ENCODE measurements around the gene PRKRIP1.
"Not testable (repeated sequence)": the region's sequence is repeated elsewhere in the genome, so short reads cannot be mapped to it uniquely, and the experiment has no call there.

The PRKRIP1 gene

DNA sequence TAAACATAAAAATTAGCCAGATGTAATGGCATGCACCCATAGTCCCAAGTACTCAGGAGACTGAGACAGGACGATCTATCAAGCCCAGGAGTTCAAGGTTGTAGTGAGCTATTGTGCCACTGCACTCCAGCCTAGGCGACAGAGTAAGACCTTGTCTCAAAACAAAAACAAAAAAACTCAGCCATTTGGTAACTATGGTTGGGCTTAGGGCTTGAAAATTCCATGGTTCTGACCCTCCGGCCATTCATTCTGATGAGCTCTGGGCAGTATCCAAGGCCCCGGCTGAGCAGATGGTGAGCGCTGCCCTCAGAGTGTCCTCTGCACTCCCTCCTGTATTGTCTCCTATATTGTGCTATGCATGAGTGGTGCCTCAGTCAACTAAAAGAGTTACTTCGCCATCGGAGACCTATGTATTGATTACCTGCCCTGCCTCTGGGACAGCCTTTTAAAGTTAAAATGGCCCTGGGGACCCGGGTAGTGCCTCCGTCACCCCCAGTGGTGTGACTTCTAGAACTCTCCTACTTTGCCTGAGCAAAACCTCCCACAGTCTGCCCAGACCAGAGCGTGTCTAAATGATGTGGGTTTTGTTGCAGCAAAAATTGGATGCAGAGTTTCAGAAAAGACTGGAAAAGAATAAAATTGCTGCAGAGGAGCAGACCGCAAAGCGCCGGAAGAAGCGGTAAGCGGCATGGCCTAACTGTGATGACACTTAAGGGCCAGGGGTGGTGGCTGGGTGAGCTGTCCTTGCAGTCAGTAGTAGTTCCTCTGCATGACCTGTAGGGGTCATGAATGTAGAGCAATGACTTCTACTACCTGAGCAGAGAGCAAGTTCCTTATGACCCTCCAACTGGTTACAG is 8.1 kb downstream of the PRKRIP1 start:
- DNase-seq, result peak; percentile 53

DNA sequence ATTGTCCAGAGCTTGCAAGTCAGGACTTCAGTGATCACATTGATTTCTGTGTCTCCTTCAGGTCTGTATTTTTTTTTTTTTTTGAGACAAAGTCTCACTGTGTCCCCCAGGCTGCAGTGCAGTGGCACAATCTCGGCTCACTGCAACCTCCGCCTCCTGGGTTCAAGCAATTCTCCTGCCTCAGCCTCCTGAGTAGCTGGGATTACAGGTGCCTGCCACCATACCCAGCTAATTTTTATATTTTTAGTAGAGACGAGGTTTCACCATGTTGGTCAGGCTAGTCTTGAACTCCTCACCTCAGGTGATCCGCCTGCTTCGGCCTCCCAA is 8.7 kb downstream of the PRKRIP1 start:
- DNase-seq, result not testable (repeated sequence)

DNA sequence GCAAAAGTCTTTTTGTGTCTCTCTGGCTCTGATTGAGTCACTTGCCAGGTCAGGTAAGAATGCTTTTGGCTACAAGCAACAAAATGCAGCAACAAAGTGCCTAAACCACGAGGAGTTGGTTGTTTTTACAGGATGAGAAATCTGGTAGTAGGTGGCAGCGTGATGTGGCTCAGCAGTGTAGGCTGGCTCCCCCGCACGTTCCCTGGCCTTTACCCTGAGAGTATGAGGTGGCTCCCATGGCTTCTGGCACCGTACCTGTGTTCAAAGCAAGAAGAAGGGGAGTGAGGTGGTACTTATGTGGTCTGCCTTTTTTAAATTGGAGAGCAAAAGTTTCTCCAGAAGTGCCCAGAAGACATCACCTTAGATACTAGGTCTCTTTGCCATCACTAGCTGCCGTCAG is 11.7 kb downstream of the PRKRIP1 start:
- DNase-seq, result no peak

DNA sequence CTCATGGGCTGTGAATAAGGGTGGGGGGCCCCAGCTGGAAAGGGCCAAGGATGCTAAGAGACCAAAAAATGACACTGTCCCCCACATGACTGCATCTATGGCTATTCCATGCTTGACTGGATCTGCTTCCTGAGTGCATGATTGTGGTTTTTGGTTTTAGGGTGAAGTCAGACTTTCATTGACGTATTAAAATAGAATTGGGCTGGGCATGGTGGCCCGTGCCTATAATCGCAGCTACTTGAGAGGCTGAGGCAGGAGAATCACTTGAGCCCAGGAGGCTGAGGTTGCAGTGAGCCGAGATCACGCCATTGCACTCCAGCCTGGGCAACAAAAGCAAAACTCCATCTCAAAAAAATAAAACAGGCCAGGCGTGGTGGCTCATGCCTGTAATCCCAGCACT is 12.4 kb downstream of the PRKRIP1 start:
- DNase-seq, result not testable (repeated sequence)

DNA sequence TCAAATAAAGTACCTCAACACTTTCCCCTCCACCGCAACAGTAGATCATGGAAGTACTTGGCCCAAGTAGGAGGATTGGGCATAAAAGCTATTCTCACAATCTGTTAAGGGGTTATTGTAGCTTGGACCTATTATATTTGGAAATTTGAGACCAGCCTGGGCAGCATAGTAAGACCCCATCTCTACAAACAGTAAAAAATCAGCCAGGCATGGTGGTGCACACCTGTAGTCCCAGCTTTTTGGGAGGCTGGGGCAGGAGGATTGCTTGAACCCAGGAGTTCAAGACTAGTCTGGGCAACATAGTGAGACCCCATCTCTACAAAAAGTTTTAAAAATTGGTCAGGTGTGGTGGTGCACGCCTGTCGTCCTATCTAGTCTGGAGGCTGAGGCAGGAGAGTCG is 13.2 kb downstream of the PRKRIP1 start:
- DNase-seq, result no peak

DNA sequence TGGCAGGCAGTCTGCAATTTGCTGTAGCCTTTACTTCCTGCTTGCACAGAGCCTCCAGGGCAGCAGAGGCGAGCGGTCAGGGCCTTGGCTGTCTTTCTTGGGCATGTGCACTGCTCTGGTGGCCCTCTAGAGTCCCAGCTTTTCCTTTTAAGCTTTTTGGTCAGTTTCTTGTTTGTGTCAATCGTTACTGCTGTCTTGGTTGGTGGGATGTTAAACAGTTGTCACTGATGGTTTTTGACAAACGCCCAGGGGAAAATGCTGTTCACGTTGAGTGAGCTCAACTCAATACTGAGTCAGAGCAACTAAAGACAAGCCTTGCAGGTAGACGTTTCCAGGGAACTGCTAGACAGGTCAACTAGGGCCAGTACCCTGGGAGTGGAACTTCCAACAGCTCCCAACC is 14.0 kb downstream of the PRKRIP1 start:
- no peak for DNase-seq

DNA sequence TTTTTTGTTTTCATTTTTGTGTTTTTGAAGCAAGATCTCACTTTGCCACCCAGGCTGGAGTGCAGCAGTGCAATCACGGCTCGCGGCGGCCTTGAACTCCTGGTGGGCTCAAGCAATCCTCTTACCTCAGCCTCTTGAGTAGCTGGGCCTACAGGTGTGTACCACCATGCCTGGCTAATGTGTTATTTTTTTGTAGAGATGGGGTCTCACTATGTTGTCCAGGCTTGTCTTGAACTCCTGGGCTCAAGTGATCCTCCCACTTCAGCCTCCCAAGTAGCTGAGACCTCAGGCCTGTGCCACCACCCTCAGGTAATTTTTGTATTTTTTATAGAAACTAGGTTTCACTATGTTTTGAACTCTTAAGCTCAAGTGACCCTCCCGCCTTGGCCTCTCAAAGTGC is 14.8 kb downstream of the PRKRIP1 start:
- DNase-seq, result no peak

DNA sequence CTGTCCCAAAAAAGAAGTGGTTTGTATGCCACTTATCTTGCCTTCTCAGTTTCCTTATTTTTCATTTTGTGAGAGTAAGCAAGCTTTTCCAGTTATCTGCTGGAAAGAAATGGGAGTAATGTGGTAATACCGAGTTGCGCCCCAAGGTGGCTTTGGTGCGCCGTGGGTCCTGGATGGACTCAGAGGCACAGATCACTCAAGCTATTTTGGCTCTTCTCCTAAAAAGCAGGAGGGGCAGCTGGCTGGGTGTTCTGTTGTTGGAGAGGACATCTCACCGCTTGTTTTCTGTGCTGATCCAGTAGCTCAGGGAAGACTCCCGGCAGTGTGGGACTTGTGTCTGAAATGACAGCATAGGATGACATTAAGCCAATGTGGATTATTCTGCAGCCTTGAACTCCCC is 16.4 kb downstream of the PRKRIP1 start:
- DNase-seq, result no peak

DNA sequence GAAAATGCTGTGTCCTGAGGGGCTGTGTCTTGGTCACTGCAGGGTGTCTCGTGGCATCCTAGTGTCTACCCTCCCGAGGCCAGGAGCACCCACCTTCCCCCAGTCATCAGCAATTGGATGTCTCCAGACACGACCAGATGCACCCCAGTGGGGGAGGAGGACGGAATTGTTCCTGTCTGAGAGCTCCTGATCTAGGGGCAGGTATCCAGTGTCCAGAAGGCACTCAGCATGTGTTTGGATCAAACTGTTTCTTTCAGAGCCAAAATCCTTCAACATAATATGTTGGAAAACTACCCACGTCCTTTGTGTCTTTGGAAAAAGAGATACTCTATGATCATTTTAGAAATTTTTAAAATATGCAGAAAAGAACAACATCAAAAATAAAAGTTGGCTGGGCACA is 16.9 kb downstream of the PRKRIP1 start:
- no peak for DNase-seq

DNA sequence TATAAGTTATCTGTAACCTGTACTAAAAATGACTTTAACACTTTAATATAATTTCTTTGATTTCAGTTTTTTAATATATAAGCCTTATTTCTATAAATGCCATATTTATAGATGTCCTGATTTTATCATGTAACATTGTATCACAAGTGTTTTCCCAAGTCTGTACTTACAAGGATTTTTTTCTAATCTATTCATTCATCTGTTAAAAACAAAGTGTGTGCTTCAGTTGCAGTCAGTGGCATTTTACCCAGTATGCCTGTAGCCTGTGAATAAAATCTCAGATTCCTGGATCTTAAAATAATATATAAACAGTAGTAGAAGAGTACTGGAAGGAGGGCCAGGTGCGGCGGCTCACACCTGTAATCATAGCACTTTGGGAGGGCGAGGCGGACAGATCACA is 17.4 kb downstream of the PRKRIP1 start:
- no peak for DNase-seq

DNA sequence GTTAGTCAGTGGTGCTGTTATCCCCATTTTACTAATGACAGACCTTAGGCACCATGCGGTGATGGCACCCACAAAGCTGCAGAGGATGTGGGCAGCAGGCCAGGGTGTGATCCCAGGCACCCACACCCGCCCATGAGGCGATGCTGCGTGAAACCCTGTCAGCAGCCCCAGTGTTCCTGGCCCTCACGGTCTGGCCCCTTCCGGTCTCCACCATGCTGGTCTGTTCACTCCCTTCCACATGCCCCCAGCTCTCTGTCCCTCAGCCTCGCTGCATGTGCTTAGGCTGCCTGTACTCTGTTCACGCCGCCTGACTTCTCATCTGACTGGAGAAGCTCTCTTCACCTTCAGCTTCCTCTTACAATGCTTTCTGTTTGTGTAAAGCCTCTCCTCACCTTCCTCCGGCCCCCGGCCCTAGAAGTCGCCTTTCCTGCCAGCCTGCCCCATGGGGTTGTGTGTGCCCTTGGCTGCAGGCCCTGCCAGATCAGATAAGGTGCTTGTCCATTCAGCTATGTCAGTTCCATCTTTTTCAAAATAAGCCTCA is 19.6 kb downstream of the PRKRIP1 start:
- DNase-seq, result no peak

DNA sequence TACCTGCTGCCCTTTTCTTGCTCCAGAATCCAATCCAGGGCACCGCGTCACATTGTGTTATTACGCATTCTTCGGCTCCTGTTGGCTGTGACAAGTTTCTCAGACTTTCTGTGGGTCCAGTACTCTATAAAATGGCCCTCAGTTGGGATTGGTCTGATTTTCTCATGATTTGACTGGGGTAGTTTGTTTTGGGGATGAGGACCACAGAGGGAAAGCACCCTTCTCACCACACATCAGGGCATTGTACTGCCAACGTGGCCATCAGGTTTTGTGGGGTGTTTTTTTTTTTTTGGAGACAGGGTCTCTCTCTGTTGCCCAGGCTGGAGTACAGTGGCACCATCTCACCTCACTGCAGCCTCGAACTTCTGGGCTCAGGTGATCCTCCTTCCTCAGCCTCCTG is 20.2 kb downstream of the PRKRIP1 start:
- DNase-seq, result no peak

DNA sequence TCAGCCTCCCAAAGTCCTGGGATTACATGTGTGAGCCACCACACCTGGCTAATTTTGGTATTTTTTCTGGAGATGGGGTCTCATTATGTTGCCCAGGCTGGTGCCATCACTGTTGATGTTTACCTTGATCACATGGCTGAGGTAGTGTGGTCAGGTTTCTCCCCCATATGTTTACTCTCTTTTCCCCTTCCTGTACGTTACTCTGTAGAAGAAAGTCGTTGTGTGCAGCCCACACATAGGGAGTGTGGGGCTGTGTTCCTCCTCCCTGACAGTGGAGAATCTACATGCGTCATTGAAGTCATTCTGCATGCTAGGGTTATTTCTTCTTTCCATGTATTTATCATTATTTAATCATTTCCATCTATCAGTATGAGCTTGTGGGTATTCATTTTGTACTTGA is 20.9 kb downstream of the PRKRIP1 start:
- DNase-seq, result no peak

DNA sequence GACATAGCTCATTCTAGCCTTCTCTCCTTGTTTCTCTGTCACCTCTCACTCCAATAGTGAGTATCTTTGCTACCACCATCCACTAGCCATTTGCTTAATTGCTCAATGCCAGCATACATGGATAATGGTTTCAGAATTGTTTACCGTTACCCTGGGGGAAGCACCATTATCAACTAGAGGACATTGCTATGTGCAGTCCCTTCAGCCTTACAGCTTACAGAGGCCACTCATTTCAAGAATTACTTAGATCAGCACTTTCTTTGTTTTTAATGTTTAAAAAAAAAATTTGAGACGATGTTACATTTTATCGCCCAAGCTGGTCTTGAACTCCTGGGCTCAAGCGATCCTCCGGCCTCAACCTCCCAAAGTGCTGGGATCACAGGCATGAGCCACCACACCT is 22.4 kb downstream of the PRKRIP1 start:
- no peak for DNase-seq

DNA sequence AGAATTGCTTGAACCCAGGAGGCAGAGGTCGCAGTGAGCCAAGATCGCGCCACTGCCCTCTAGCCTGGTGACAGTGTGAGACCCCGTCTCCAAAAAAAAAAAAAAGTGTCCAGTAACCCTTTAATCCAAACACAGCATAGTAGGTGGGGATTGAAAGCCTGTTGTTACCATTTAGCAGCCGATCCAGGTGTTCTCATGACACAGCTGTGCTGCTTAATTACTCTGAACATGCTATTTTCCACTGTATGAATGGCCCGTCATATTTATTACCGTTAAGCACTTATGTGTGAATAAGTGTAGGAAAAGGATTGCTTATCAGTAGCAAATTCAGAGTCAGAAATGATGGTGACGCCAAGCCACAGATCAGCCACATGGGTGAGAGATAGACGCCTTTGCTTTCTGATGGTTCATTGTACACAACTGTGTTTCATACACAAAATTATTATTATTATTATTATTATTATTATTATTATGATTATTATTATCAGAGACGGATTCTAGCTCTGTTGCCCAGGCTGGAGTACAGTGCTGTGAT is 25.6 kb downstream of the PRKRIP1 start:
- DNase-seq, result no peak

DNA sequence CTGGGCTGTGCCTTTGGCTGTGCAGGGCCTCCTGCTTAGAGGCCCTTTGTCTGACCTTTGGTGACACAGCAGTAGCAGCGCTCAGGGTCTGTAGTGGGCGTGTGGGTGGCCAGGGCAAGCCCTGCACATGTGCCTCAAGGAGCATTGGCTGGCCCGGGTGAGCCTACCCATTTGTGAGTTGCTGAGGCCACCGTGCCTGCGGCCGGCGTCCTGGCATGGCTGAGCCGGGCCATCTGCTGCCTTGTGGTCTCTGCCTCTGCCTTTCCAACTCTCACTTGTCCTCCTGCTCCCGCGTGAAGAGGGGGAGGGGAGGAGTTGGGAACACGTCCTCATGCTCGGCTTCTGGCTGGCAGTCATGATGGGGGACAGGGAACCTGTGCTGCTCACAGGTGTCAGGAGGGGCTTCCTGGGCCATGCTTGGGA is 28.0 kb downstream of the PRKRIP1 start:
- no peak for DNase-seq

DNA sequence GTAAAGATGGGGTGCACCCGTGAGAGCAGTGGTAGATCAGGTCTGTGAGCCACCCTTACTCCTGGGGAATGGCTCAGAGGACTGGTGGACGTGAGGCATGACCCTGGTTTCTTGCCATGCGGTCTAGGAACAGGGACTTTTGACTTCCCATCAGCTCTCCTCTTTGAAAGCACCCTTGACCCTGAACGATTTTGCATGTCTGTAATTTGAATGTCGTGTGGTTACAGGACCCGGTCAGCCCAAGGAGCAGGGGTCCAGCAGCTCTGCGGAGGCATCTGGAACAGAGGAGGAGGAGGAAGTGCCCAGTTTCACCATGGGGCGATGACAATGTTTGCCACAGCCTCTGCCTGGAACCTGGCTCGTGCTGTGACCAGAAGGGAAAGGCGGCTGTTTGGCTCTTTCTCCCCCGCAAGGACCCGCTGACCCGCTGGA is 28.6 kb downstream of the PRKRIP1 start:
- DNase-seq, result no peak

DNA sequence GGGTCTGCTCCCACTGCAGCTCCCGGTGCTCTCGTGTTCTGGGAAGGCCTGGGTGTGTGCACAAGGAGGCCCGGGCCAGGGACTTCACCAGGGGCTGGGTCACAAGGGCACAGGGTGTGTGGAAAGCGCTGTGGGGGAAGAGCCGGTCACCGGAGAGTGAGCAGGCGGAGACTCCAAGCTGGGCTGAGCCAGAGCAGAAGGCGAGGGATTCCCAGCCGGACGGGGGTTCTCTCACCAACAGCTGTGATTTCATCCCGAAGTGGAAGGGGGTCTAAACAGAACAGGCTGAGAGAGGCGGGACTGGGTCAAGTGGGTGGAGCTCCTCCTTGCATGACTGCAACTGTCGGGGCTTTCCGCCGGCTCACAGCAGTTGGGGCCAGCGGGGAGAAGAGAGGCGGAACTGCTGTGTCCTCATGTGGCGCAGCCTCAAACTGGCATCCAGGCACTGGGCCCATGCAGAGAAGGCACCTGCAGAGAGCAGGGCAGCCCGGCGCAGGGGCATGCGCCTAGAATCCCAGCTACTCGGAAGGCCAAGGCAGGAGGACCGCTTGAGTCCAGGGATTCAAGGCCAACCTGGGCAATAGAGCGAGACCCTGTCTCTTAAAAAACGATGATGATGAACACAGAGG is 29.6 kb downstream of the PRKRIP1 start:
- DNase-seq, result no peak

DNA sequence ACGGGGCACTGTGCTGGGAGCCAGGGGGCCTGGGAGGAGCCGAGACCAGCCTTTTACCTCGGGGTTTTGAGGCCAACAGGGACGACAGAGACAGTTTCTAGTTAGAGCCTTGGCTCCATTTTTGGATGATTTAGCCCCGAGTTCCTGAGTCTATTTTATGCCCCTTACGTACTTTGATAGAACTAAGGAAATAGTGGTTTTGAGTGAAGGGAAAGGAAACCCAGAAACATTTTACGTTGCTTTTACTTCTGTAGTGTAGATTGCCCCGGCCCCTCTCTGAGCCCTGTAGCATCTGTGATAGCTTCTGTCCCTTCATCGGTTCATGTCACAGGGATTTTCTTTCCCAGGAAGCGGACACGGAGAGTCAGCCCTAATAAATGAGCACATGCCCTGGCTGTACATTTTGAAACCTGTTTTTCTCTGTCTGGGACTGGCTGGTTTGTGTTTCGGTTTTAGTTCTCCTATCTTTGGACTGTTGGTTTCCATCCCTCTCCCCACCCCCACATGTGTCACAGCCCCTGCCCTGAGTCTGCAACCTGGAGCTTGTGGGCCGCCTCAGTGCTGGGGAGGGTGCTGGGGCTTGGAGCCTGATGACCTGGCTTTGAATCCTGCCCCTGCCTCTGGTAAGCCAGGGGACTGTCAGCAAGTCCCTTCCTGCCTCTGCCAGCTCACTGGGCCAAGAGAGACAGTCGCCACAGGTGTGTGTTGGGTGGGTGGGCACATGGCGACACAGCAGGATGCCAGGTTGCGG is 30.3 kb downstream of the PRKRIP1 start:
- DNase-seq, result no peak

DNA sequence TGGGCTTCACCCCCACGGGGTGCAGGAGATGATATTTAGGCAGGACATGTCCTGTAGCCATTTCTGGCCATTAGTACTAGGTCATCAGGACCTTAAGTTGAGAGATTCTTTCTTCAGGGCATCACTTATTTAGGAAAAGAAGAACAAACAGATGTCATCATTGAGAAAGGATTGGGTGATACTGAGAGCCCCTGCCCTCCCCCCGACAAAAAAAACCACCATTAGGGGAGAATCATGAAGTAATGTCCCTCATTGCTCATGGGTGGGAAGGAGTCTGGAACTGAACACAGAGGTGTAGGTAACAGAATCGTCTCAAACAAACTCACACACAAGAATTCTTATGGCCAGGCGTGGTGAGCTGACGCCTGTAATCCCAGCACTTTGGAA is 30.8 kb downstream of the PRKRIP1 start:
- DNase-seq, result no peak

DNA sequence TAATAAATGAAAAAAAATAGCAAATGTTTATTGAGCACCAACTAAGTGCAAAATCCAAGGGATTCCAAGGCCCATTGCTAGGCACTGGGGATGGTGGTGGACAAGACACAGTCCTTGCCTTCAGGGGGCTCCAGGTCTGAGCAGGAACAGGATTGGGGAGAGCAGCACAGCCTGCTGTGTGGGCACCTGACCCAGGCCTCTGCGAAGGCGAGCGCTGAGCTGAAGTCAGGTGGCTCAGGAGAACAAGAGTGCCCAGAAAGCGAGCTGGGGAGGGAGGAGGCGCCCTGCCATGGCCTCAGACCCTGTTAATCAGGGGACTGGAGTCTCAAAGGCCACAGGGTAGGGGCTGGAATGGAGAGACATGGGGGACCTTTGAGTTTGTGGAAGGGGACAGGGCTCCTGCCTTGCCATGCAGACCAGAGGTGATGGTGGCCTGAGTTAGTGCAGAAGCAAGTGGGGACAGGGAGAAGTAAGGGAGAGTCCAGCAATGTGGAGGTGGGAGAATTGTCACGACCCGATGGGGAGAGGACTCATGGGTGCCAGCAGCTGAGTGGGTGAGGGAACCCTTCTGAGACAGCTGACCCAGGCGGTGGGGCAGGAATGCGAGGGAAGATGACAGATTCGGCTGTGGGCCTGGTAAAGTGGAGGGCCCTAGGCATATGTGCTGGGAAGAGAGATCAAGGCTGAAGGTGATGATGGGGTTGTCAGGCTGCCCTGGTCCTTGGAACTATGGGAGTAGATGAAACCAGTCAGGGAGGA is 33.2 kb downstream of the PRKRIP1 start:
- DNase-seq, result no peak

DNA sequence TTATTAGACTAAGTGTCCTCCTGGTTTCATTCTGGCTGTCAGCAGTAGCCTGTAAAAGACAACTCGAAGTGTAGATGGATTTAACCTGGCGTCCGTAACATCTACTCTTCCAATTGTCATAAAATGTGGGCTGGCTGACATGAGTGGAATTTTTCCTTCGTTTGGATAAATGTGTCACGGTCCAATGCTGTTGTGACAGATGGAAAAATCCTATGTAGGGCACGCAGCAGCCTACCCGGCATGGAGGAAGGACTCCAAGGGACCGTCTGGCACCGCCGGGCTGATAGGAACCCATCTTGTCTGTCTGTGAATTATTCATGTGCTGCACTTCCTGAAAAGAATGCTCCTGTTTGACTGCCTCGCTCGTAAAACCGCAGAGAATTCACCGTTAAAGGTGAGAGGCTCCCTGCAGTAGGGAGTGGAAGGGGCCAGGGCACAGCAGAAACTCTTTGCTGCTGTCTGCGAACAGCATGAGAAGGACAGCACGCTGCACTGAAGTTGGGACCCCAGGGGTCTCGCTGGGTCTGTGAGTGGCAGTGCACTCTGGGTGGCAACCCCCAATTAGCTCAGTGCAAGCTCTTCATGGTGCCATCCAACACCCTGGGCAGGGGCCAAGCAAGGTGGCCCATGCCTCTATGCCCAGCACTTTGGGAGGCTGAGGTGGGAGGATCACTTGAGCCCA is 35.6 kb downstream of the PRKRIP1 start:
- peak; percentile 56 for DNase-seq
